SK-N-SH (cell line): ENCODE measurements around the gene GALNTL6. TPM values are rescaled to one million over a fixed set of nuclear protein-coding genes. Genes with fewer than 3 reads are reported as not detected.

Source experiments
- CTCF ChIA-PET: fragments of 300-600, 350-600 bp; formaldehyde crosslinking; extraction: SDS; loops from one replicate; lab custom pipeline; 2021; lab: Yijun Ruan, JAX
- POLR2A ChIA-PET: fragments of 350-600 bp; sonication (Branson Sonifier 250); formaldehyde crosslinking; extraction: SDS; loops from one replicate; lab custom pipeline; 2020; ENCODE audit warnings: antibody characterized with exemption, inconsistent platforms; lab: Yijun Ruan, JAX
- DNase-seq: peaks from one replicate; pipeline ENCODE4 v3.0.0; 2012
- H2AFZ ChIP-seq: fragments of 200-600 bp; sonication (generic); 2 replicates; pipeline ENCODE4 v1.8.1; 2016; ENCODE audit warnings: antibody characterized with exemption, mild to moderate bottlenecking, low read depth
- H3F3A ChIP-seq: fragments of 200-600 bp; sonication (generic); replicated peaks from 2 replicates; pipeline ENCODE3; 2016; ENCODE audit warnings: antibody characterized with exemption, mild to moderate bottlenecking; ENCODE audit not compliant: insufficient read depth
- H3K27ac ChIP-seq, 2 experiments: fragments of 200-500 bp in 1 of 2; fragments of 200-600 bp in 1 of 2; sonication (Bioruptor generic) in 1 of 2; sonication (generic), shearing (Covaris generic) in 1 of 2; 2 replicates each; pipeline versions ENCODE4 v1.5.1 to v1.6.1; 2014 to 2016; ENCODE audit warnings: low read depth in 2 of 2, inconsistent platforms in 1 of 2, low read length in 1 of 2, mild to moderate bottlenecking in 1 of 2, mixed read lengths in 1 of 2
- H3K27me3 ChIP-seq: fragments of 200-600 bp; sonication (generic), shearing (Covaris generic); 2 replicates; pipeline ENCODE4 v1.6.1; 2016; ENCODE audit warnings: mixed run types; ENCODE audit not compliant: insufficient read depth
- H3K36me3 ChIP-seq, 2 experiments: fragments of 200-500 bp in 1 of 2; fragments of 200-600 bp in 1 of 2; sonication (Bioruptor generic) in 1 of 2; sonication (generic) in 1 of 2; replicated peaks in 1 of 2; 2 replicates each; pipeline versions ENCODE3 to v1.5.1; 2014 to 2016; ENCODE audit warnings: low read length in 1 of 2, mild to moderate bottlenecking in 1 of 2; ENCODE audit not compliant: insufficient read depth in 2 of 2, control insufficient read depth in 1 of 2
- H3K4me1 ChIP-seq, 2 experiments: fragments of 200-500 bp in 1 of 2; fragments of 200-600 bp in 1 of 2; sonication (Bioruptor generic) in 1 of 2; sonication (generic), shearing (Covaris generic) in 1 of 2; 2 replicates each; pipeline versions ENCODE4 v1.5.1 to v1.6.1; 2014 to 2016; ENCODE audit warnings: low read depth in 1 of 2, low read length in 1 of 2, mixed run types in 1 of 2; ENCODE audit not compliant: insufficient read depth in 2 of 2, control insufficient read depth in 1 of 2
- H3K4me2 ChIP-seq: fragments of 200-600 bp; sonication (generic), shearing (Covaris generic); 2 replicates; pipeline ENCODE4 v1.6.1; 2017; ENCODE audit warnings: mixed run types
- H3K4me3 ChIP-seq, 2 experiments: fragments of 200-500 bp in 1 of 2; fragments of 200-600 bp in 1 of 2; sonication (Bioruptor generic) in 1 of 2; sonication (generic), shearing (Covaris generic) in 1 of 2; 2 replicates each; pipeline versions ENCODE4 v1.5.1 to v1.8.1; 2014 to 2016; ENCODE audit warnings: low read depth in 2 of 2, inconsistent platforms in 1 of 2, low read length in 1 of 2, mild to moderate bottlenecking in 1 of 2, mixed read lengths in 1 of 2, moderate library complexity in 1 of 2
- H3K79me2 ChIP-seq: fragments of 200-600 bp; sonication (generic); 2 replicates; pipeline ENCODE4 v1.8.1; 2017; ENCODE audit warnings: mild to moderate bottlenecking; ENCODE audit not compliant: insufficient read depth
- H3K9ac ChIP-seq: fragments of 200-600 bp; sonication (generic); 2 replicates; pipeline ENCODE4 v1.6.1; 2017; ENCODE audit warnings: mixed run types
- H3K9me2 ChIP-seq: fragments of 200-600 bp; sonication (generic); 2 replicates; pipeline ENCODE4 v1.6.1; 2017; ENCODE audit warnings: mixed run types
- H3K9me3 ChIP-seq: fragments of 200-600 bp; sonication (generic); 2 replicates; pipeline ENCODE4 v1.6.1; 2017; ENCODE audit warnings: mixed run types, mild to moderate bottlenecking, moderate library complexity
- H4K20me1 ChIP-seq: fragments of 200-600 bp; sonication (generic); 2 replicates; pipeline ENCODE4 v1.6.1; 2017; ENCODE audit warnings: mild to moderate bottlenecking, mixed run types; ENCODE audit not compliant: insufficient read depth
- CHD2 ChIP-seq: fragments of 150-350 bp; IDR thresholded peaks from 2 replicates; pipeline ENCODE4 v1.6.1; 2018; ENCODE audit warnings: low read length; ENCODE audit not compliant: partially characterized antibody
- ELF1 ChIP-seq: IDR thresholded peaks from 2 replicates; pipeline ENCODE4 v1.4.0; 2012
- EZH2phosphoT487 ChIP-seq: fragments of 200-600 bp; sonication (generic); IDR thresholded peaks from 2 replicates; pipeline ENCODE4 v1.6.1; 2017; ENCODE audit warnings: low read depth, mixed run types, mild to moderate bottlenecking, antibody characterized with exemption, moderate library complexity, borderline replicate concordance
- FOSL2 ChIP-seq: IDR thresholded peaks from 2 replicates; pipeline ENCODE4 v1.4.0; 2012; ENCODE audit warnings: low read depth, mild to moderate bottlenecking, moderate library complexity, borderline replicate concordance
- FOXJ3 ChIP-seq: sonication (generic); formaldehyde crosslinking; IDR thresholded peaks from 2 replicates; pipeline ENCODE4 v1.5.1; 2020; ENCODE audit warnings: mild to moderate bottlenecking, missing genetic modification reagents
- FOXM1 ChIP-seq: IDR thresholded peaks from 2 replicates; pipeline ENCODE4 v1.4.0; 2012; ENCODE audit warnings: low read depth, mild to moderate bottlenecking
- GABPA ChIP-seq: IDR thresholded peaks from 2 replicates; pipeline ENCODE4 v1.4.0; 2012; ENCODE audit warnings: low read depth, mild to moderate bottlenecking
- GATA2 ChIP-seq: sonication (generic); formaldehyde crosslinking; IDR thresholded peaks from 2 replicates; pipeline ENCODE4 v1.5.0; 2020; ENCODE audit warnings: mild to moderate bottlenecking, missing genetic modification reagents
- MEF2A ChIP-seq: IDR thresholded peaks from 2 replicates; pipeline ENCODE4 v1.4.0; 2012; ENCODE audit warnings: low read depth, borderline replicate concordance
- NFIC ChIP-seq: IDR thresholded peaks from 2 replicates; pipeline ENCODE4 v1.4.0; 2012; ENCODE audit warnings: borderline replicate concordance
- NRF1 ChIP-seq: IDR thresholded peaks from 2 replicates; pipeline ENCODE4 v1.6.1; 2012; ENCODE audit warnings: low read depth, mild to moderate bottlenecking, low read length
- POLR2AphosphoS5 ChIP-seq: IDR thresholded peaks from 2 replicates; pipeline ENCODE4 v1.6.1; 2012; ENCODE audit warnings: low read depth, low read length
- RAD21 ChIP-seq: IDR thresholded peaks from 2 replicates; pipeline ENCODE4 v1.6.1; 2012; ENCODE audit warnings: mild to moderate bottlenecking, low read length
- RFX5 ChIP-seq: IDR thresholded peaks from 2 replicates; pipeline ENCODE4 v1.6.1; 2012; ENCODE audit warnings: mild to moderate bottlenecking, improper control_type of control experiment, low read length
- SIN3A ChIP-seq: IDR thresholded peaks from 2 replicates; pipeline ENCODE4 v1.6.1; 2012; ENCODE audit warnings: low read depth, mild to moderate bottlenecking, low read length, moderate library complexity, borderline replicate concordance
- TAF1 ChIP-seq: IDR thresholded peaks from 2 replicates; pipeline ENCODE4 v1.6.1; 2012; ENCODE audit warnings: low read depth, mild to moderate bottlenecking, low read length, moderate library complexity, borderline replicate concordance
- TCF12 ChIP-seq: IDR thresholded peaks from 2 replicates; pipeline ENCODE4 v1.4.0; 2012
- TEAD4 ChIP-seq: IDR thresholded peaks from 2 replicates; pipeline ENCODE4 v1.4.0; 2012; ENCODE audit warnings: mild to moderate bottlenecking, borderline replicate concordance; ENCODE audit not compliant: insufficient read depth
- WGBS: methylation state at CpG from one replicate; pipeline ENCODE4 v1.1.6; 2017; ENCODE audit warnings: low lambda C conversion rate; 5-methylcytosine and 5-hydroxymethylcytosine counted together
- polyA plus RNA-seq, 3 experiments: library from polyadenylated mRNA; depleted of rRNA; stranded (reverse); fragments of >200 nt; gene quantifications; 2 replicates each; pipeline ENCODE4 v1.2.3, GENCODE V29; 2012
- TF ChIP-seq, protein P1 (sequence below): fragments of 150-350 bp; IDR thresholded peaks from 2 replicates; pipeline ENCODE4 v1.6.1; 2017; ENCODE audit warnings: antibody characterized with exemption, low read length, low read depth, borderline replicate concordance
- TF ChIP-seq, protein P2 (sequence below): IDR thresholded peaks from 2 replicates; pipeline ENCODE4 v1.6.1; 2012; ENCODE audit warnings: mild to moderate bottlenecking, low read depth, low read length, moderate library complexity
- TF ChIP-seq, protein P3 (sequence below): fragments of 200-600 bp; sonication (generic); IDR thresholded peaks from 2 replicates; pipeline ENCODE4 v1.6.1; 2017; ENCODE audit warnings: antibody characterized with exemption, mild to moderate bottlenecking, moderate library complexity

Gene GALNTL6
- polyA plus RNA-seq, 1 of the 3 experiments (the other 2 are of a cell fraction): 0.07 TPM

DNA sequence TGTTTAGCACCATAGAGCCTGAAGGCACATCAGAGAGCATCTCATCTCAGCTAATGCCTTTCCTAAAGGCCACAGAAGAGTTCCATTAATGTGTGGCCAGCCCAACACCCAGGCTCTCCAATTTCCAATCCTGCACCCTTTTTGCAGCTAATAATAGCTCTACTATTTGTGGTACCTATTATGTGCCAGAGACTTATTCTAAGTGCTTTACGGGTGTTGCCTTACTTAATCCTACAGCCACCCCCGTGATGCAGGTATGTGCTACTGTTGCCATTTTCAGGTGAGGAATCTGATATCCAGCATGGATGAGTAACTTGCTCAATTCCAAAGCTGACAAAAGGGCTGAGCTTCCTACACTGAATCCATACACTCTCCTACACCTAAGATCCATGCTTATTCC lies 1137.8 kb downstream of the GALNTL6 start:
- H3K4me2 ChIP-seq: no peak overlapping the region
- no peak for TF ChIP-seq RAD21
- no peak for TF ChIP-seq SIN3A
- no peak for TF ChIP-seq FOXJ3 (CRISPR knock-in tag)
- no peak for TF ChIP-seq CHD2
- no peak for TF ChIP-seq FOXM1
- TF ChIP-seq, protein P1, sequence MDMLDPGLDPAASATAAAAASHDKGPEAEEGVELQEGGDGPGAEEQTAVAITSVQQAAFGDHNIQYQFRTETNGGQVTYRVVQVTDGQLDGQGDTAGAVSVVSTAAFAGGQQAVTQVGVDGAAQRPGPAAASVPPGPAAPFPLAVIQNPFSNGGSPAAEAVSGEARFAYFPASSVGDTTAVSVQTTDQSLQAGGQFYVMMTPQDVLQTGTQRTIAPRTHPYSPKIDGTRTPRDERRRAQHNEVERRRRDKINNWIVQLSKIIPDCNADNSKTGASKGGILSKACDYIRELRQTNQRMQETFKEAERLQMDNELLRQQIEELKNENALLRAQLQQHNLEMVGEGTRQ: no peak
- TF ChIP-seq TEAD4: no peak
- no peak for TF ChIP-seq EZH2phosphoT487
- no peak for TF ChIP-seq GABPA
- TF ChIP-seq FOSL2: no peak
- no peak for TF ChIP-seq MEF2A
- no peak for TF ChIP-seq POLR2AphosphoS5
- TF ChIP-seq RFX5: no peak
- no peak for TF ChIP-seq NFIC
- TF ChIP-seq, all 33 proteins: peak for 0
- Histone ChIP-seq H3K4me3 (no peak overlapping the region), H3K9me3 (no peaks in the 10 kb centered on the region), H3K27me3 (peaks cover 9% of the 10 kb centered on the region; the same call in 1 of the 2 replicates), H3K36me3 (no peaks in the 10 kb centered on the region), H3K9ac (no peak overlapping the region), H3F3A (no peaks in the 10 kb centered on the region), H3K79me2 (no peaks in the 10 kb centered on the region), H3K27ac (no peak overlapping the region), H2AFZ (no peak overlapping the region), H3K4me1 (no peaks in the 10 kb centered on the region; a peak in 1 of 4 replicates), H3K9me2 (no peaks in the 10 kb centered on the region), H4K20me1 (no peaks in the 10 kb centered on the region)
- no peak for DNase-seq
- ChIA-PET CTCF (interaction anchor here (1.0 kb wide), 1 partner anchor 13 kb away, joined by 3 read pairs; no protein-coding TSS in a partner anchor), POLR2A (no interaction called here)
- 76% methylated on average over 2 of the region's 2 CpGs for WGBS

DNA sequence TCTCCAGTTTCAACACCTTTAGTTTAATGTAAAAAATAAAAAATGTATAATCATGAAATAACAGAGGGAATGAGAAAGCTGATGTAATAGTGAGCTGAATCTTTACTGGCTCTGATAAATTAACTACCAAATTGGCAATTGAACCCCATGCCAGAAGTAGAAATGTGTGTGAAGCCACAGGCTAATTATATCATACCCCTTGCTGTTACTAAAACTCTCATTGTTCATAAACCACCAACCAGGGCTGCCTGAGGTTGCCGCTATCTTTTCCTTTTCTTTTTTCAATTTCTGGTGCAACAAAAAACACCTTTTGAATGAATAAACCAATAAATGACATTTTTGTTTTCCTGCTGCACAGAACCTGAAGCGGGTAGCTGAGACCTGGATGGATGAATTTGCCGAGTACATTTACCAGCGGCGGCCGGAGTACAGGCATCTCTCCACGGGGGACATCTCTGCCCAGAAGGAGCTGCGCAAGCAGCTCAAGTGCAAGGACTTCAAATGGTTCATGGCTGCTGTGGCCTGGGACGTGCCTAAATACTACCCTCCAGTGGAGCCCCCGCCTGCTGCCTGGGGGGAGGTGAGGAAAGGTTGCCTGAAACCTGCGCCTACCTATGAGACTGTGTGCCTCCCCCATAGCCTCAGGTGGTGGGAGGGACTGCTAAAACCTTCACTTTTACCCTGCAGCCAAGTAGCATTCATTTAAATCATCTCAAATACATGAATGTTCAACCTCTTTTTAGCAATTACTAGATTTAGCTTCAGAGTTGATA lies 1138.7 kb downstream of the GALNTL6 start:
- Histone ChIP-seq H3K36me3 (no peaks in the 10 kb centered on the region), H3K9me3 (no peaks in the 10 kb centered on the region), H3K27ac (no peak overlapping the region), H2AFZ (no peak overlapping the region), H3K79me2 (no peaks in the 10 kb centered on the region), H3K9me2 (no peaks in the 10 kb centered on the region), H4K20me1 (no peaks in the 10 kb centered on the region), H3K4me2 (no peak overlapping the region), H3K9ac (no peak overlapping the region), H3K27me3 (peaks cover 9% of the 10 kb centered on the region; the same call in 1 of the 2 replicates), H3K4me1 (no peaks in the 10 kb centered on the region; a peak in 1 of 4 replicates), H3K4me3 (no peak overlapping the region), H3F3A (no peaks in the 10 kb centered on the region)
- no peak for TF ChIP-seq TEAD4
- TF ChIP-seq RFX5: no peak
- TF ChIP-seq TCF12: no peak
- no peak for TF ChIP-seq GABPA
- TF ChIP-seq, protein P2, sequence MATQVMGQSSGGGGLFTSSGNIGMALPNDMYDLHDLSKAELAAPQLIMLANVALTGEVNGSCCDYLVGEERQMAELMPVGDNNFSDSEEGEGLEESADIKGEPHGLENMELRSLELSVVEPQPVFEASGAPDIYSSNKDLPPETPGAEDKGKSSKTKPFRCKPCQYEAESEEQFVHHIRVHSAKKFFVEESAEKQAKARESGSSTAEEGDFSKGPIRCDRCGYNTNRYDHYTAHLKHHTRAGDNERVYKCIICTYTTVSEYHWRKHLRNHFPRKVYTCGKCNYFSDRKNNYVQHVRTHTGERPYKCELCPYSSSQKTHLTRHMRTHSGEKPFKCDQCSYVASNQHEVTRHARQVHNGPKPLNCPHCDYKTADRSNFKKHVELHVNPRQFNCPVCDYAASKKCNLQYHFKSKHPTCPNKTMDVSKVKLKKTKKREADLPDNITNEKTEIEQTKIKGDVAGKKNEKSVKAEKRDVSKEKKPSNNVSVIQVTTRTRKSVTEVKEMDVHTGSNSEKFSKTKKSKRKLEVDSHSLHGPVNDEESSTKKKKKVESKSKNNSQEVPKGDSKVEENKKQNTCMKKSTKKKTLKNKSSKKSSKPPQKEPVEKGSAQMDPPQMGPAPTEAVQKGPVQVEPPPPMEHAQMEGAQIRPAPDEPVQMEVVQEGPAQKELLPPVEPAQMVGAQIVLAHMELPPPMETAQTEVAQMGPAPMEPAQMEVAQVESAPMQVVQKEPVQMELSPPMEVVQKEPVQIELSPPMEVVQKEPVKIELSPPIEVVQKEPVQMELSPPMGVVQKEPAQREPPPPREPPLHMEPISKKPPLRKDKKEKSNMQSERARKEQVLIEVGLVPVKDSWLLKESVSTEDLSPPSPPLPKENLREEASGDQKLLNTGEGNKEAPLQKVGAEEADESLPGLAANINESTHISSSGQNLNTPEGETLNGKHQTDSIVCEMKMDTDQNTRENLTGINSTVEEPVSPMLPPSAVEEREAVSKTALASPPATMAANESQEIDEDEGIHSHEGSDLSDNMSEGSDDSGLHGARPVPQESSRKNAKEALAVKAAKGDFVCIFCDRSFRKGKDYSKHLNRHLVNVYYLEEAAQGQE: no peak
- no peak for TF ChIP-seq GATA2 (CRISPR knock-in tag)
- TF ChIP-seq NRF1: no peak
- TF ChIP-seq RAD21: no peak
- TF ChIP-seq, protein P3, sequence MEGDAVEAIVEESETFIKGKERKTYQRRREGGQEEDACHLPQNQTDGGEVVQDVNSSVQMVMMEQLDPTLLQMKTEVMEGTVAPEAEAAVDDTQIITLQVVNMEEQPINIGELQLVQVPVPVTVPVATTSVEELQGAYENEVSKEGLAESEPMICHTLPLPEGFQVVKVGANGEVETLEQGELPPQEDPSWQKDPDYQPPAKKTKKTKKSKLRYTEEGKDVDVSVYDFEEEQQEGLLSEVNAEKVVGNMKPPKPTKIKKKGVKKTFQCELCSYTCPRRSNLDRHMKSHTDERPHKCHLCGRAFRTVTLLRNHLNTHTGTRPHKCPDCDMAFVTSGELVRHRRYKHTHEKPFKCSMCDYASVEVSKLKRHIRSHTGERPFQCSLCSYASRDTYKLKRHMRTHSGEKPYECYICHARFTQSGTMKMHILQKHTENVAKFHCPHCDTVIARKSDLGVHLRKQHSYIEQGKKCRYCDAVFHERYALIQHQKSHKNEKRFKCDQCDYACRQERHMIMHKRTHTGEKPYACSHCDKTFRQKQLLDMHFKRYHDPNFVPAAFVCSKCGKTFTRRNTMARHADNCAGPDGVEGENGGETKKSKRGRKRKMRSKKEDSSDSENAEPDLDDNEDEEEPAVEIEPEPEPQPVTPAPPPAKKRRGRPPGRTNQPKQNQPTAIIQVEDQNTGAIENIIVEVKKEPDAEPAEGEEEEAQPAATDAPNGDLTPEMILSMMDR: no peak
- no peak for TF ChIP-seq TAF1
- no peak for TF ChIP-seq ELF1
- DNase-seq: no peak
- WGBS: 81% methylated on average over 11 of the region's 11 CpGs
- CTCF ChIA-PET: interaction anchor here (1.0 kb wide), 1 partner anchor 14 kb away, joined by 3 read pairs; no protein-coding TSS in a partner anchor
- POLR2A ChIA-PET: no interaction called here
